NCI-H748 treated with DMSO at 0.1 percent for 48 hours (cell line): ENCODE results near the gene SLC25A30.
"Not testable (repeated sequence)": the region's sequence is repeated elsewhere in the genome, so short reads cannot be mapped to it uniquely, and the experiment has no call there.

Experiments used
- DNase-seq: peaks from one replicate; lab custom pipeline; 2025; lab: John Stamatoyannopoulos, UW

The SLC25A30 gene

GRCh38 chr13:45391926-45392325 is 26.2 kb downstream of the SLC25A30 start:
- DNase-seq: no peak

GRCh38 chr13:45391128-45391527 is 27.0 kb downstream of the SLC25A30 start:
- not testable (repeated sequence) for DNase-seq

- DNase-seq: not testable (repeated sequence)
Measured at GRCh38 chr13:45390348-45390747, 27.8 kb downstream of the SLC25A30 start.

- DNase-seq: no peak
Measured at GRCh38 chr13:45388664-45389063, 29.5 kb downstream of the SLC25A30 start.

- DNase-seq: not testable (repeated sequence)
Measured at GRCh38 chr13:45386892-45387575, 31.1 kb downstream of the SLC25A30 start.

GRCh38 chr13:45385907-45386553 is 32.1 kb downstream of the SLC25A30 start:
- DNase-seq: no peak

GRCh38 chr13:45385320-45385719 is 32.9 kb downstream of the SLC25A30 start:
- DNase-seq: no peak

- no peak for DNase-seq
Measured at GRCh38 chr13:45384474-45385174, 33.5 kb downstream of the SLC25A30 start.

GRCh38 chr13:45382739-45383138 is 35.4 kb downstream of the SLC25A30 start:
- DNase-seq: not testable (repeated sequence)

GRCh38 chr13:45381196-45381595 is 37.0 kb downstream of the SLC25A30 start:
- DNase-seq: no peak

- not testable (repeated sequence) for DNase-seq
Measured at GRCh38 chr13:45380708-45381107, 37.5 kb downstream of the SLC25A30 start.

GRCh38 chr13:45379516-45379915 is 38.7 kb downstream of the SLC25A30 start:
- not testable (repeated sequence) for DNase-seq

- DNase-seq: not testable (repeated sequence)
Measured at GRCh38 chr13:45378786-45379185, 39.4 kb downstream of the SLC25A30 start.

GRCh38 chr13:45377314-45377713 is 40.9 kb downstream of the SLC25A30 start:
- DNase-seq: not testable (repeated sequence)

- DNase-seq: not testable (repeated sequence)
Measured at GRCh38 chr13:45376651-45377050, 41.5 kb downstream of the SLC25A30 start.

GRCh38 chr13:45374917-45375316 is 43.3 kb downstream of the SLC25A30 start:
- no peak for DNase-seq

- no peak for DNase-seq
Measured at GRCh38 chr13:45373162-45373547, 45.0 kb downstream of the SLC25A30 start.

GRCh38 chr13:45372189-45373161 is 45.7 kb downstream of the SLC25A30 start:
- DNase-seq: no peak

- DNase-seq: peak; percentile 35
Measured at GRCh38 chr13:45370922-45371406, 47.2 kb downstream of the SLC25A30 start.

GRCh38 chr13:45369116-45369515 is 49.1 kb downstream of the SLC25A30 start:
- DNase-seq: no peak

GRCh38 chr13:45368571-45368970 is 49.6 kb downstream of the SLC25A30 start:
- DNase-seq: no peak

- DNase-seq: no peak
Measured at GRCh38 chr13:45368005-45368404, 50.2 kb downstream of the SLC25A30 start.
